Stimulated activated CD4-positive, alpha-beta T cell treated with anti-CD3 and anti-CD28 coated beads, Interleukin-4, amount 100 ng/mL, for 1 hour (primary cell): ENCODE measurements around the gene RERE.

Experiments
- DNase-seq: peaks from one replicate; pipeline ENCODE4 v3.0.0-alpha.2; 2020

RERE gene

GRCh38 chr1:8817412-8818324 is at the start of gene RERE:
RERE (minus strand) TSS chr1:8817640.
- DNase-seq, result peak; percentile 95

DNA sequence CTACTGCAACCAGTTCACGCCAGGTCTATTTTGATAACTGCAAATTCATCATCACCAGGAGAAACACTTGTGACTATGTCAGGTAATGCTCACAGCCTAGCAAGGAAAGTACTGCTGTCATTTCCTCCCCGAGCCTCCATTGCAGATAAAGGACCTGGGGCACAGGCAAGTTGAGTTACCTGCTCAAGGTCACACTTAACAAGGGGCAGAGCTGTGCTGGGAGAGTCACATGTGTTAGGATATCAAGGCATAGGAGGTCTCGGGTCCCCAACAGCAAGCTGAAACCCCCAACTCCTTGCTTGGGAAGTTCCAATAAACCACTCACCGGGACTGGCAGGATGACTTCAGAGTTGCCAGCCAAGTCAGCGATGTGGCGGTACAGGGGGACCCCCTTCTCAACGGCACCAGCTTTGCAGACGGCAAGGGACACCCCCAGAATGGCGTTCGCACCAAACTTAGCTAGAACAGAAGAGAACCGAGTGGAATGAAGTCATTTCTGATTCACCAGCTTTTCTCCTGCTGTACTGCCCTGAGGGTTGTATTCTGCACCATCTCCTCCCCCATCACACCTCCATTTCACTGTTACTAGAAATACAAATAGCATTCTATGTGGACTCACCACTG is 49.5 kb upstream of the RERE start:
- DNase-seq, result no peak

GRCh38 chr1:8866173-8866791 is 48.8 kb upstream of the RERE start:
- no peak for DNase-seq

DNA sequence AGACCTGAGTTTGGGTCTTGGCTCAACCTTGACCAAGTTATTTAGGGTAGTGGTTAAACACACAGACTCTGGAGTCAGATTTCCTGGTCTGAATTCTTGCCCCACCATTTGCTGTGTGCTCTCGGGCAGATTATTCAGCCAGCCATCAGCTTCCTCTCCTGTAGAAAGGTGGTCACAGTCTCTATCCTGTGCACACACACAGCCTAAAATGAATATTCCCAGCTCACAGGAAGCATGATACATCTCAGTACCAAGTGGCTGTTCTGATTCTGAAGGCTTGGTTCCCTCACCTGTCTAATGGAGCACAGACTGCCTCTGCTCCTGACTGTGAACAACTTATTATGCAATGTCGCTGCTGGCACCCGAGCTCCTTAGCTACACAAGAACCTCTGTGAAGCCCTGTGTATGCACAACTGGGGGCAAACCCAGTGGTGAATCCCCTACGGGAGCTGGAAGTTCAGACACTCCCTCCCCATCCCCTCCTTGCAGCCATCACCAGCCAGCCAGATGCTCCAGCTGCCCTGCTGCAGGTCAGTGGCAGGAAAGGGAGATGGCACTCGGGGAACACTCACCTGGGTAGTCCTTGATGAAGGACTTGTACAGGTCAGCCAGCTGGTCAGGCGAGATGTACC is 47.4 kb upstream of the RERE start:
- no peak for DNase-seq

DNA sequence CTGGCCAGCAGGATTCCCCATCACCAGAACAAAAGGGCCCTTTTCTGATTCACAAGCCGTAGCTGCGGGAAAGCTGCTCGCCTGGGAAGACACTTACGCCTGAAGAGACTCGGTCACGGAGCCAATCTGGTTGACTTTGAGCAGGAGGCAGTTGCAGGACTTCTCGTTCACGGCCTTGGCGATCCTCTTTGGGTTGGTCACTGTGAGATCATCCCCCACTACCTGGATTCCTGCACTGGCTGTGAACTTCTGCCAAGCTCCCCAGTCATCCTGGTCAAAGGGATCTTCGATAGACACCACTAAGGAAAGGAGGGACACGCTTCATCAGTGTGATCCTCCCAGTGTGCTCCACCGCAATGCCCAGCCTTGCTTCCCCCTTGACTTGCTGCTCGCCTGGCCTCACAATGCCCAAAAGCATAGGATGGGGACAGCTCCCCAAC is 46.4 kb upstream of the RERE start:
- no peak for DNase-seq

DNA sequence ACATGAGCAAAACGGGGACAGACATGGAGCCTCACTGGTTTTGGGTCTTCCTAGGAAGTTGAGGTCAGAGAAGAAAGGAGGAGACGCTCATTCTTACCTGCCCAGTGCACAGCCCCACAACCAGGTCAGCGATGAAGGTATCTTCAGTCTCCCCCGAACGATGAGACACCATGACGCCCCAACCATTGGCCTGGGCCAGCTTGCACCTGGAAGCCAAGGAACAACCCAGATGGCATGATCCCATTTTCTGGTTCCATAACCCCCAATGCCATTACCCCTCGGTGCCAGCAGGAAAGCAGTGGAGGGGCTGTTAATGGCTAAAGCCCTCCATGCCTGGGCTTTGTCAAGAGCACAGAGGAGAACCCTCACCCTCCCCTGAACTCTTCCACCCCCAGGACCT is 45.7 kb upstream of the RERE start:
- DNase-seq, result no peak

DNA sequence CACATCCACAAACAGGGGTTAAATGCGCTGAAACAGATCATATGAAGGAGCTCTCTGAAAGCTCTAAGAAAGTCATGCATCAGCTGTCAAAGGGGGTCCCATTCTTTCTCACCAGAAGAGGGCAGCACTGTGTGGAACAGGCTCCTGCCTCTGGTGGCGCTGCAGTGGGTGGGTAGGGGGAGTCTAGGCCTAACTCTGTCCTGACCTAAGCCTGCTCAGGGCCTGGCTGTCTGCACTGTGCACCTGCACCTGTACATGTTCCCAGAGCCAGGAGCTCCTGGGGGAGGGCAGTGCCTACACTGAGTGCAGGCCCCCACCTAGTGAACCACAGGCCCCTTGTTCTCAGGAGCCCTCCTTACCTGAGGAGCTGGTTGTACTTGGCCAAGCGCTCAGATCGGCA is 45.1 kb upstream of the RERE start:
- DNase-seq, result no peak

DNA sequence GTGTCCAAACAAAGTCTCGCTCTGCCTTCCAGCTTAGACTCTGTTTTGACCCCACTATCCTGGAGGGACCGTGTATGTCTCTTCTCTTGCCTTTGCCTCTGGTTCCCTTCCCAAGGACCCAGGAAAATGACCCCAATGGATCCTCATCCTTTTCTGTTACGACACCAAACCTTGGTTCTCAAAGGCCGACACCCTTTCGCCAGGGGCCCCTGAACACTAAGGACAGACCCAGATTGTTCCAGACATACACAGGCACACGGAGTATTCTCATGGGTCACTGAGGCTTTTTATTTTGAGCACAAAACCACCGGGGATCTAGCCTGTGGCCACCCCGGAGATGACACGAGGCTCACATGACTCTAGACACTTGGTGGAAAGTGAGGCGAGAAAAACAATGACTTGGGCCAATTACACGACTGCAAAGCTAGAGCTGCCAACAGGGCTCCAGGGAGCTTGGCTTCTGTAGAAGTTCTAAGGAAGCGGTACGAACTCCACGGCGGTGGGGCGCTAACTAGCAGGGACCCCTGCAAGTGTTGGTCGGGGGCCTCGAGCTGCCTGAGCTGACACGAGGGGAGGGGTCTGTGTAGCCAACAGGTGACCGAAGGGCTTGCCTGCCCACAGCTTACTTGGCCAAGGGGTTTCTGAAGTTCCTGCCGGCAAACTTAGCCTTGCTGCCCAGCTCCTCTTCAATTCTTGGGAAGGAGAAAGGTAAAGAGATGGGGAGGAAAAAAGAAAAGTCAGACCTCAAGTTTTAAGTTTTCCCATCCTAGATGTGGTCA is 43.5 kb upstream of the RERE start:
- DNase-seq, result no peak

- DNase-seq, result no peak
These were observed 41.7 kb upstream of the RERE start for GRCh38 chr1:8858888-8859706.

- no peak for DNase-seq
These were observed 40.8 kb upstream of the RERE start for GRCh38 chr1:8858112-8858668.

GRCh38 chr1:8856689-8857412 is 39.4 kb upstream of the RERE start:
- DNase-seq, result no peak

- DNase-seq, result no peak
These were observed 36.8 kb upstream of the RERE start for GRCh38 chr1:8854240-8854639.

GRCh38 chr1:8851060-8851459 is 33.6 kb upstream of the RERE start:
- DNase-seq, result no peak

GRCh38 chr1:8848663-8849386 is 31.4 kb upstream of the RERE start:
- DNase-seq, result peak; percentile 80

DNA sequence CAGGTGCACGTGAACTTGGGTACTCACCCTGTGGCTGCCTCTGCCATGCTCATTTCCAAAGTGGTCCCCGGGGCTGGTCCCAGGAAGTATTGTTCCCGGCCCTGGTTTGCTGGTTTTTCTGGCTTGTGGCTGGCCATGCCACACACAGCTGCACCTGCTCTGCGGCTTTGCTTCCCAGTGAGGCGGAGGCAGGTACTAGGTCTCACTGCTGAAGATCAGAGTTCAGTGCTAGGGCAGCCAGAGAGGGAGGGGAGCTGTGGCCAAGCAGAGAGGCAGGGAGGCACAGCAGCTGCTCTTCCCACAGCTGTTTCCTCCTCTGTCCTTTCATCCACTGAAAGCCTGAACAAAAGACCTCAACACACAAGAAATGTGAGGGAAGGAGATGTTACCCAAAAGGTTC is 30.6 kb upstream of the RERE start:
- no peak for DNase-seq

- no peak for DNase-seq
These were observed 28.8 kb upstream of the RERE start for GRCh38 chr1:8846263-8846662.

- DNase-seq, result no peak
These were observed 28.0 kb upstream of the RERE start for GRCh38 chr1:8845104-8846097.

DNA sequence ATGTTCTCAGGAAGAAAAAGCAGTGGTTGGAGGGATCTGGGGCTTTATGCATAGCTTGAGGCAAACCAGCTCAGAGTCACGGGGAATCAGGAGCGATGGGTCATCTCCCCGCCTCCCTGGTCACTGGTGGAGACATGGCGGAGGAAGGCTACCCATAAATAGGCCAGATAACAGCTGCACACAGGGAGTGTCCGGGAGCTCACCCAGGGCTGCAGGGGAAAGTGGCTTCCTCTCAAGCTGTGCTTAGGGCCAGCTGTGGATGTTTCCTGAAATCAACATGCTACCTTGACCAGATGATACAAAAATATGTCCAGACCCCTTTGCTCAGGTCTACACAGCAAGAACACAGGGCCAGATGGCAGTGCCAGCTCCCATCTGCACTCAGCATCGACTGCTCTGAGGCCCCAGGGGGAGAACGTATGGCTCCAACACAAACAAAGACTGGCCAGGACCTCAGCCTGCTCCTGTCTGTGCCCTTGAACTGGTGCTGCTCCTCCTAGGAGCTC is 27.1 kb upstream of the RERE start:
- DNase-seq, result no peak
